Endothelial cell of umbilical vein (primary cell): Measurements from ENCODE around the gene SCGB1D2. TPM values are rescaled to one million over a fixed set of nuclear protein-coding genes. Genes with fewer than 3 reads are reported as not detected.

Source experiments
- BruUV-seq: library from RNA; stranded (reverse); fragments of 400-500 nt; replicated peaks from 2 replicates; lab custom pipeline; 2021; lab: Mats Ljungman, UMichigan
- CTCF ChIA-PET: fragments of 300-600, 350-600 bp; sonication (Branson Sonifier 250); formaldehyde crosslinking; loops from one replicate; lab custom pipeline; 2021; ENCODE audit warnings: antibody characterized with exemption, inconsistent platforms; lab: Charles Lee
- POLR2A ChIA-PET: fragments of 300-600, 350-600 bp; sonication (Branson Sonifier 250); formaldehyde crosslinking; loops from one replicate; lab custom pipeline; 2021; ENCODE audit warnings: antibody characterized with exemption, inconsistent platforms; lab: Charles Lee
- DNase-seq: peaks from one replicate; pipeline ENCODE4 v3.0.0-alpha.2; 2011; ENCODE audit warnings: low read depth, low spot score
- FAIRE-seq: peaks from 2 replicates; lab custom pipeline; 2011; peaks lifted over from hg19 to GRCh38; lab: Jason Lieb, UNC
- H2AFZ ChIP-seq: 2 replicates; pipeline ENCODE4 v1.6.0; 2012; ENCODE audit warnings: low read depth, low read length, control low read depth, inconsistent platforms
- H3K27ac ChIP-seq: 2 replicates; pipeline ENCODE4 v1.5.1; 2011; ENCODE audit warnings: low read depth, mild to moderate bottlenecking, control low read depth, low read length, moderate library complexity; ENCODE audit not compliant: insufficient read depth
- H3K27me3 ChIP-seq, 2 experiments: 2 replicates each; pipeline versions ENCODE4 v1.6.0 to v1.6.1; 2011; ENCODE audit warnings: low read length in 2 of 2, mixed read lengths in 1 of 2; ENCODE audit not compliant: control insufficient read depth in 2 of 2, insufficient read depth in 2 of 2
- H3K36me3 ChIP-seq, 2 experiments: 2 replicates in 1 of 2; 3 replicates in 1 of 2; pipeline ENCODE4 v1.5.1; 2011; ENCODE audit warnings: low read length in 2 of 2, mild to moderate bottlenecking in 1 of 2, moderate library complexity in 1 of 2; ENCODE audit not compliant: control insufficient read depth in 2 of 2, insufficient read depth in 2 of 2; ENCODE audit errors: extremely low read depth in 1 of 2
- H3K4me1 ChIP-seq: 3 replicates; pipeline ENCODE4 v1.5.1; 2011; ENCODE audit warnings: mild to moderate bottlenecking, low read length; ENCODE audit not compliant: control insufficient read depth, insufficient read depth; ENCODE audit errors: extremely low read depth
- H3K4me2 ChIP-seq: 2 replicates; pipeline ENCODE4 v1.6.1; 2011; ENCODE audit warnings: low read length, control low read depth, mixed read lengths; ENCODE audit not compliant: insufficient read depth
- H3K4me3 ChIP-seq, 3 experiments: fragments of 200-600 bp in 1 of 3; sonication (generic), shearing (Covaris generic) in 1 of 3; replicated peaks in 1 of 3; 2 replicates each; pipeline ENCODE4 v1.5.1; 2011 to 2016; ENCODE audit warnings: control low read depth in 3 of 3, low read length in 3 of 3, mild to moderate bottlenecking in 2 of 3, inconsistent platforms in 1 of 3, low read depth in 1 of 3, moderate library complexity in 1 of 3; ENCODE audit not compliant: insufficient read depth in 1 of 3
- H3K79me2 ChIP-seq: 2 replicates; pipeline ENCODE4 v1.6.0; 2012; ENCODE audit warnings: low read length, inconsistent platforms; ENCODE audit not compliant: control insufficient read depth, insufficient read depth
- H3K9ac ChIP-seq: replicated peaks from 2 replicates; pipeline ENCODE3; 2011; ENCODE audit warnings: low read length, control low read depth; ENCODE audit not compliant: insufficient read depth; ENCODE audit errors: extremely low read depth
- H3K9me1 ChIP-seq: replicated peaks from 3 replicates; pipeline ENCODE4 v1.6.0; 2011; ENCODE audit warnings: mild to moderate bottlenecking, low read length; ENCODE audit not compliant: control insufficient read depth, insufficient read depth; ENCODE audit errors: extremely low read depth
- H3K9me3 ChIP-seq: replicated peaks from 2 replicates; pipeline ENCODE4 v1.5.1; 2012; ENCODE audit warnings: low read length, inconsistent platforms; ENCODE audit not compliant: control insufficient read depth, insufficient read depth
- H4K20me1 ChIP-seq: replicated peaks from 2 replicates; pipeline ENCODE3; 2011; ENCODE audit warnings: mild to moderate bottlenecking, low read length; ENCODE audit not compliant: control insufficient read depth, insufficient read depth; ENCODE audit errors: extremely low read depth
- CTCF ChIP-seq, 2 donors: IDR thresholded peaks; 1 replicate in 1 of 2; 2 replicates in 1 of 2; pipeline ENCODE4 v1.5.1; 2011; ENCODE audit warnings: low read length in 2 of 2, mild to moderate bottlenecking in 2 of 2, moderate library complexity in 2 of 2, control low read depth in 1 of 2, inconsistent platforms in 1 of 2, low read depth in 1 of 2; ENCODE audit not compliant: insufficient read depth in 1 of 2; ENCODE audit errors: extremely low read depth in 1 of 2
- FOS ChIP-seq: IDR thresholded peaks from 2 replicates; pipeline ENCODE4 v1.6.1; 2011; ENCODE audit warnings: mild to moderate bottlenecking, low read length, moderate library complexity, borderline replicate concordance; ENCODE audit not compliant: insufficient read depth
- MAX ChIP-seq: IDR thresholded peaks from 2 replicates; pipeline ENCODE4 v1.6.1; 2011; ENCODE audit not compliant: insufficient read depth, insufficient read length
- MYC ChIP-seq: IDR thresholded peaks from one replicate; pipeline ENCODE4 v1.6.1; 2011; ENCODE audit warnings: mild to moderate bottlenecking, low read depth, low read length
- dilution Hi-C: fragments of 300-500 bp; cut with MboI; formaldehyde crosslinking; loops from one replicate; pipeline ENCODE4 v1.15.0; 2019; ENCODE audit warnings: low sequenced_read_pairs; ENCODE audit not compliant: extremely low pct_ligation_motif_present
- intact Hi-C: fragments of 100-400 bp; cut with micrococcal nuclease; formaldehyde crosslinking; loops from one replicate; pipeline ENCODE4 v1.10.0; 2022
- polyA plus RNA-seq, 4 experiments: library from polyadenylated mRNA; depleted of rRNA in 3 of 4; stranded (reverse) in 3 of 4; unstranded in 1 of 4; fragments of >200 nt; gene quantifications; 2 replicates each; pipeline versions ENCODE4 v1.2.1 to v1.2.3, GENCODE V29; 2011 to 2012; ENCODE audit warnings: missing spikeins in 1 of 4
- total RNA-seq: library from RNA; stranded (reverse); gene quantifications from 2 replicates; pipeline ENCODE4 v1.2.3, GENCODE V29; 2021

Gene SCGB1D2
- total and polyA plus RNA-seq, 2 donors (not counting 3 experiments of a cell fraction or from before 2014, with no cell fraction given) = not detected

GRCh38 chr11:62256281-62256680, 14.2 kb downstream of the SCGB1D2 start:
- no peak overlapping the region for H2AFZ ChIP-seq
- H3K79me2 ChIP-seq = no peaks in the 10 kb centered on the region
- no peak for FAIRE-seq
- BruUV-seq = no TSS peak
- no peak for TF ChIP-seq MAX
- TF ChIP-seq MYC = no peak
- TF ChIP-seq FOS = peak; percentile 18
- no peak for TF ChIP-seq CTCF (IDR thresholded peaks at IDR 0.05; ENCODE audit: extremely low read depth in 1 of 2, insufficient read depth in 1 of 2, low read depth in 1 of 2, low read length in 2 of 2)
- H3K4me3 ChIP-seq = no peak overlapping the region
- H3K4me2 ChIP-seq = no peak overlapping the region
- H3K27ac ChIP-seq = no peak overlapping the region
- no peaks in the 10 kb centered on the region for H3K9me1 ChIP-seq
- no peaks in the 10 kb centered on the region for H3K36me3 ChIP-seq
- H3K9ac ChIP-seq = no peak overlapping the region
- peaks cover 2 to 15% of the 10 kb centered on the region in 2 experiments for H3K27me3 ChIP-seq
- H3K4me1 ChIP-seq = no peaks in the 10 kb centered on the region
- no peaks in the 10 kb centered on the region for H4K20me1 ChIP-seq
- ChIA-PET CTCF (no interaction called here), POLR2A (no interaction called here)
- no peaks in the 10 kb centered on the region for H3K9me3 ChIP-seq
- DNase-seq = no peak
- intact Hi-C loops = no loop called here
- dilution Hi-C loops = no loop called here
